ENCODE data around the gene C19orf81. TPM values are rescaled to one million over a fixed set of nuclear protein-coding genes. Genes with fewer than 3 reads are reported as not detected.

Gene C19orf81
- total RNA-seq, 1 experiment from 2014 or later: 14.5 TPM

DNA sequence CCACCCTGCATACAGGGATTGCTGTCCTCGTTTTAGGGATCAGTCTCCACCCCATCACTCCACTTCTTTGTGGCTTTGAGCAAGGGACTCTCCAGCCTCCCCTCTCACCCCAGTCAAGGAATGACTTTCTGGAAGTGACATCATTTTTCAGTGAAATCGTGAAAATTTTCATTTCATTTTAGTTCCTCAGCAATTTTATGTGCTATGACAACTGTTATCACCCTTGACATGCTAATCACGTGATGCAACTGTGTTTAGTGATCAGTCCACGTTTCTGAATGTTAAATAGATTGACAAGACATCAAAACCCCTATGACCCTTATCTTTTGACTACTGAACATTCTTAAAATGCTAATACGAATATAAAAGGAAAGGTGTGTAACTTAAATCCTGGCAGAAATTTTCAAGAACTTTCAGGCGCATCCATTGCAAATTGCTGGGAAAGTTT lies 8.0 kb downstream of the C19orf81 start (continued):
- no peak for TF ChIP-seq FOSL1 (IDR thresholded peaks at IDR 0.05; ENCODE audit: low read depth)
- no peak for TF ChIP-seq EZH2 (IDR thresholded peaks at IDR 0.05)

DNA sequence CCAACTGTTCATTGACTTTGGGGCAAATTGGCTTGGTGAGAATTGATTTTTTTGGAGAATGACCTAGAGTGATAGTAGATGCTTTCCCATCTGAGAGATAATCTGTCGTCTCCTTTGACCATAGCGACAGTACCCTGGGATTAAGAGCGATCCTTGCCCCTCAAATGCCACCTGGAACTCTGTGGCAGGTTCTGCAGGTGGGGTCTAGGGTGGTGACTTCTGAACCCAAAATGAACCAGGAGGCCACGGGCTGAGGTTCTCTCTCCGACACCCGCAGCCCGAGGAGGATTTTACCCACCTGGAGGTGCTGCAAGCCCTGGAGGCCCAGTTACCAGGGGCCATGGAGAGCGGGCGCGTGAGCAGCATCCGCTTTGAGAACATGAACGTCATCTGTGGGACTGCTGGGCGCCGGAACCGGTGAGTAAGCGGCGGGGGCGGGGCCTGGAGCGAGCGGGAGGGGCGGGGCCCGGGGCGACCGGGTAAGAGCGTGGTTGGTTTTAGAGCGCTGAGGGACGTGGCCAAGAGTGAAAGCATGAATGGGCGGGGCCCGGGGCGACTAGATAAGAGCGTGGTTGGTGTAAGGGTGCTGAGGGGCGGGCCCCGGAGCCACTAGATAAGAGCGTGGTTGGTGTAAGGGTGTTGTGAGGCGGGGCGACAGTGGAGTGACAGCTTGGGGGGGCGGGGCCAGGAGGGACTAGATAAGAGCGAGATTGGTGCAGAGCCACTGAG lies 8.6 kb downstream of the C19orf81 start:
- Histone ChIP-seq H2AFZ (ENCODE audit: low read depth, low read length, poor library complexity, severe bottlenecking) (no peak overlapping the region), H3K9me3 (ENCODE audit: control insufficient read depth in 1 of 2, insufficient read depth in 1 of 2, low read depth in 1 of 2, low read length in 2 of 2) (no peaks in the 10 kb centered on the region), H3K4me1 (ENCODE audit: control insufficient read depth in 1 of 2, insufficient read depth in 2 of 2, low read length in 2 of 2) (peaks cover 0 to 34% of the 10 kb centered on the region in 2 experiments; a peak in 3 of 4 replicates), H3K36me3 (ENCODE audit: control insufficient read depth in 1 of 2, insufficient read depth in 2 of 2, low read length in 2 of 2) (no peaks in the 10 kb centered on the region), H3K4me2 (ENCODE audit: low read length) (peak overlapping the region; percentile 92), H3K9ac (ENCODE audit: low read length) (peak overlapping the region; percentile 84), H3K79me2 (ENCODE audit: insufficient read depth, low read length) (no peaks in the 10 kb centered on the region), H3K9me2 (ENCODE audit: insufficient read depth) (no peaks in the 10 kb centered on the region), H3K27me3 (ENCODE audit: insufficient read depth, low read length) (no peaks in the 10 kb centered on the region), H4K20me1 (ENCODE audit: insufficient read depth) (no peaks in the 10 kb centered on the region), H3K27ac (ENCODE audit: low read depth, low read length) (peak overlapping the region; percentile 81), H3K4me3 (replicated peaks in 1 of 2; ENCODE audit: low read depth in 1 of 2, low read length in 2 of 2) (peak overlapping the region; percentile 77 to 81)
- RAD21 ChIA-PET (ENCODE audit: low non-redundant PET in 1 of 2, low total read pairs in 2 of 2, uncharacterized antibody in 2 of 2, unreplicated experiment in 2 of 2): interaction anchor here in 1 of 2 experiments (0.5 kb wide), 1 partner anchor 126 kb away, joined by 6 read pairs; no protein-coding TSS in a partner anchor
- ATAC-seq (peak; percentile 95), DNase-seq (ENCODE audit: low read depth, low spot score) (peak; percentile 99)
- TF ChIP-seq CEBPB (IDR thresholded peaks at IDR 0.05; ENCODE audit: low read depth): no peak
- no peak for TF ChIP-seq ELF1 (IDR thresholded peaks at IDR 0.05; ENCODE audit: borderline replicate concordance, low read depth)
- TF ChIP-seq, protein P1, sequence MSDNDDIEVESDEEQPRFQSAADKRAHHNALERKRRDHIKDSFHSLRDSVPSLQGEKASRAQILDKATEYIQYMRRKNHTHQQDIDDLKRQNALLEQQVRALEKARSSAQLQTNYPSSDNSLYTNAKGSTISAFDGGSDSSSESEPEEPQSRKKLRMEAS (IDR thresholded peaks at IDR 0.05): peak; percentile 56
- TF ChIP-seq SP1 (IDR thresholded peaks at IDR 0.05; ENCODE audit: low read depth): peak; percentile 93
- TF ChIP-seq, protein P2, sequence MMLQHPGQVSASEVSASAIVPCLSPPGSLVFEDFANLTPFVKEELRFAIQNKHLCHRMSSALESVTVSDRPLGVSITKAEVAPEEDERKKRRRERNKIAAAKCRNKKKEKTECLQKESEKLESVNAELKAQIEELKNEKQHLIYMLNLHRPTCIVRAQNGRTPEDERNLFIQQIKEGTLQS (IDR thresholded peaks at IDR 0.05): no peak
- TF ChIP-seq RAD21 (IDR thresholded peaks at IDR 0.05; ENCODE audit: low read depth): no peak
- no peak; the same call in 1 of the 2 replicates for TF ChIP-seq FOSL1 (IDR thresholded peaks at IDR 0.05; ENCODE audit: low read depth)
- TF ChIP-seq POLR2A (IDR thresholded peaks at IDR 0.05; ENCODE audit: borderline replicate concordance, extremely low read depth, insufficient read depth, insufficient read length): peak; percentile 47
- no peak for TF ChIP-seq JUND (IDR thresholded peaks at IDR 0.05)
- TF ChIP-seq SIN3A (IDR thresholded peaks at IDR 0.05; ENCODE audit: low read depth): no peak
- TF ChIP-seq, protein P3, sequence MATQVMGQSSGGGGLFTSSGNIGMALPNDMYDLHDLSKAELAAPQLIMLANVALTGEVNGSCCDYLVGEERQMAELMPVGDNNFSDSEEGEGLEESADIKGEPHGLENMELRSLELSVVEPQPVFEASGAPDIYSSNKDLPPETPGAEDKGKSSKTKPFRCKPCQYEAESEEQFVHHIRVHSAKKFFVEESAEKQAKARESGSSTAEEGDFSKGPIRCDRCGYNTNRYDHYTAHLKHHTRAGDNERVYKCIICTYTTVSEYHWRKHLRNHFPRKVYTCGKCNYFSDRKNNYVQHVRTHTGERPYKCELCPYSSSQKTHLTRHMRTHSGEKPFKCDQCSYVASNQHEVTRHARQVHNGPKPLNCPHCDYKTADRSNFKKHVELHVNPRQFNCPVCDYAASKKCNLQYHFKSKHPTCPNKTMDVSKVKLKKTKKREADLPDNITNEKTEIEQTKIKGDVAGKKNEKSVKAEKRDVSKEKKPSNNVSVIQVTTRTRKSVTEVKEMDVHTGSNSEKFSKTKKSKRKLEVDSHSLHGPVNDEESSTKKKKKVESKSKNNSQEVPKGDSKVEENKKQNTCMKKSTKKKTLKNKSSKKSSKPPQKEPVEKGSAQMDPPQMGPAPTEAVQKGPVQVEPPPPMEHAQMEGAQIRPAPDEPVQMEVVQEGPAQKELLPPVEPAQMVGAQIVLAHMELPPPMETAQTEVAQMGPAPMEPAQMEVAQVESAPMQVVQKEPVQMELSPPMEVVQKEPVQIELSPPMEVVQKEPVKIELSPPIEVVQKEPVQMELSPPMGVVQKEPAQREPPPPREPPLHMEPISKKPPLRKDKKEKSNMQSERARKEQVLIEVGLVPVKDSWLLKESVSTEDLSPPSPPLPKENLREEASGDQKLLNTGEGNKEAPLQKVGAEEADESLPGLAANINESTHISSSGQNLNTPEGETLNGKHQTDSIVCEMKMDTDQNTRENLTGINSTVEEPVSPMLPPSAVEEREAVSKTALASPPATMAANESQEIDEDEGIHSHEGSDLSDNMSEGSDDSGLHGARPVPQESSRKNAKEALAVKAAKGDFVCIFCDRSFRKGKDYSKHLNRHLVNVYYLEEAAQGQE (IDR thresholded peaks at IDR 0.05; ENCODE audit: low read depth): no peak
- TF ChIP-seq POLR2AphosphoS5 (IDR thresholded peaks at IDR 0.05; ENCODE audit: low read depth, low read length): peak; percentile 78
- no peak for TF ChIP-seq ZFX (IDR thresholded peaks at IDR 0.05)
- TF ChIP-seq YY1 (IDR thresholded peaks at IDR 0.05; ENCODE audit: extremely low read depth, insufficient replicate concordance, low read depth, low read length): peak; percentile 48
- no peak for TF ChIP-seq CBX3 (IDR thresholded peaks at IDR 0.05; ENCODE audit: low read depth)
- intact Hi-C loops (cut with micrococcal nuclease): loop anchor here (5.0 to 10.0 kb wide), 2 partner anchors 123 to 291 kb away; partner anchors contain the start of gene NAPSA
- BruUV-seq (replicated peaks): no TSS peak
- POLR2A ChIA-PET: no interaction called here
- CTCF ChIA-PET: interaction anchor here (1.0 kb wide), 2 partner anchors 12 to 102 kb away, joined by 4 to 6 read pairs; no protein-coding TSS in a partner anchor

Measured in HCT116 (cell line).